ENCODE measurements around the gene PSMG1.

Gene PSMG1

GRCh38 chr21:39196310-39196709, 13.1 kb upstream of the PSMG1 start:
- TF ChIP-seq CTCF (IDR thresholded peaks at IDR 0.05; ENCODE audit: low read depth, low read length): no peak
- Histone ChIP-seq H3K9me3 (no peaks in the 10 kb centered on the region), H3K36me3 (peaks cover 54% of the 10 kb centered on the region), H3K27me3 (no peaks in the 10 kb centered on the region), H3K4me1 (no peaks in the 10 kb centered on the region), H3K4me3 (ENCODE audit: low read depth, low read length) (no peak overlapping the region)
- no peak for DNase-seq

DNA sequence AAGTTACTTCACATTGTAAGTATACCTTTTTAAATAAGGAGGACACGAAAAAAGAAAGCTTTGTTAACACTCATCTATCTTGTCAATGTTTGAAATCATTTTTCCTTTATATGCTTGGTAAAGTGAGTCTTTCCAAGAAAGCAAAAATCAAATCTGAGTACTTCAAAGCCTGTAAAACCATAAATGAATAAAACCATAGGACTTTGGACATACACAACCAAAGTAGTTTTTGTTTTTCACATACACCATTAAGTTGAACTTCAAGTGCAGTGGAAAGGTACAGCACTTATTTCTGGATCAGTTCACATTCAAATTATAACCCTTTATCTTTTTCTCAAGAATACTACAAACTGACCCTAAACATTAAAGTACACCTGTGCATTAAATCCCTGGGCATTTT, 10.1 kb upstream of the PSMG1 start:
- Histone ChIP-seq H3K36me3 (peaks cover 26% of the 10 kb centered on the region), H3K9me3 (no peaks in the 10 kb centered on the region), H3K4me3 (ENCODE audit: low read depth, low read length) (no peak overlapping the region), H3K4me1 (no peaks in the 10 kb centered on the region), H3K27me3 (no peaks in the 10 kb centered on the region)
- no peak for TF ChIP-seq CTCF (IDR thresholded peaks at IDR 0.05; ENCODE audit: low read depth, low read length)
- no peak for DNase-seq

DNA sequence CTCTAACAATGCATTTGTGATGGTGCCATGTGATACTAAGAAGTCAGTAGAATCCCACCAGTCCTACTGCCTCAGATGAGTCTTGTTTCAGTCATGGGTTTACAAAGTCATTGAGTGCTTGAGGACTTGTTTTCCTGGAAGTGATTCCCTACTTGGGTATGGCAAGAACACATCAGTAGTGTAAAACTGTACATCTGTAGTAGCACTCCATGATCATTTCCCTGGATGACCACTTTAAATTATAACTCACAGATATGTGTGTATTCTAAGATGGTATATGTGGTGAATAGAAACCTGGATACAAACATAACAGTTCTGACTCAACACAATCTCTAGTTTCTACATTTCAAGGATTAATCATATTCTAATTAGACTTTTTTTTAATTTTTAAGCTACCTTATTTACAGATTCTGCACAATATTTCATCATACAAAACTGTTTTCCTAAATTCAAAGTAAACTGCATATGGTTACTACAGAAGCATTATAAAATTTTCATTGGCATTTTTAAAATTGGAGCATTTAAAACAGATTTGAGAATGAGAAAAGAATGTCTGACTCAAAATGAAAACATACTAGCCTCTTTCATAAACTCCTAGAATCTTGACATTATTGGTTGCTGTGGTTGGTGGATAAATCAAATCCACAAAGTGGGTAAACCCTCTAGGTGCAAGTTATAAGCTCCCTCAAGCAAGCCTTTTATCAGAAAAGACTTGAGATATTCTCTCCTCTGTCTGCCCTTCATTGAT, 6.8 kb upstream of the PSMG1 start:
- Histone ChIP-seq H3K4me1 (no peaks in the 10 kb centered on the region), H3K4me3 (ENCODE audit: low read depth, low read length) (no peak overlapping the region), H3K36me3 (peaks cover 4% of the 10 kb centered on the region), H3K27me3 (no peaks in the 10 kb centered on the region), H3K9me3 (no peaks in the 10 kb centered on the region)
- DNase-seq: no peak
- no peak for TF ChIP-seq CTCF (IDR thresholded peaks at IDR 0.05; ENCODE audit: low read depth, low read length)

GRCh38 chr21:39188521-39189139, 5.4 kb upstream of the PSMG1 start:
- no peak for TF ChIP-seq CTCF (IDR thresholded peaks at IDR 0.05; ENCODE audit: low read depth, low read length)
- Histone ChIP-seq H3K4me1 (no peaks in the 10 kb centered on the region), H3K4me3 (ENCODE audit: low read depth, low read length) (no peak overlapping the region), H3K36me3 (peaks cover under 1% of the 10 kb centered on the region), H3K9me3 (no peaks in the 10 kb centered on the region), H3K27me3 (no peaks in the 10 kb centered on the region)
- no peak for DNase-seq

GRCh38 chr21:39187141-39187540, 3.9 kb upstream of the PSMG1 start:
- Histone ChIP-seq H3K4me3 (ENCODE audit: low read depth, low read length) (no peak overlapping the region), H3K4me1 (no peaks in the 10 kb centered on the region), H3K36me3 (no peaks in the 10 kb centered on the region; the same call in 1 of the 2 replicates), H3K27me3 (no peaks in the 10 kb centered on the region), H3K9me3 (no peaks in the 10 kb centered on the region)
- no peak for DNase-seq
- no peak for TF ChIP-seq CTCF (IDR thresholded peaks at IDR 0.05; ENCODE audit: low read depth, low read length)

DNA sequence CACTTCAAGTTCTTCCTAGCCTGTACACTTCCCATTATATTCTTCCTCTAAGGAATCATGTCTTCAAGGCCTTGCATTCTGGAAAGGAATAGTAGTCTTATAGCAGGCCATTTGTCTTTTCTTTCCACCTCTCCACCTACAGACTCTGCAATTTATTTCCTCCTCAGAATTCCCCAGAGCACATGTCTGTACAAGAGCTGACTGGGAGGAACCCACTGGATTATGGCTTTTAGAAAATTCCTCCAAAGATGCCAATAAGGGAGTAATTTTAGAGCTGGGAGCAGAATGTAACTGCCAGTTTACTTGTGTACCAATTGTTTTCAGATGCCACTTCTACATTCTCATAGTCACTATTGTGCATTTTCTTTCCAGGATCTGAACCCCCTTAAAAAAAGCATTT, 3.4 kb upstream of the PSMG1 start:
- TF ChIP-seq CTCF (IDR thresholded peaks at IDR 0.05; ENCODE audit: low read depth, low read length): no peak
- Histone ChIP-seq H3K4me1 (no peaks in the 10 kb centered on the region), H3K9me3 (no peaks in the 10 kb centered on the region), H3K36me3 (no peaks in the 10 kb centered on the region; the same call in 1 of the 2 replicates), H3K4me3 (ENCODE audit: low read depth, low read length) (no peak overlapping the region), H3K27me3 (no peaks in the 10 kb centered on the region)
- no peak for DNase-seq
